Heart right ventricle (tissue), 16 donors: ENCODE results near the gene TXN2. TPM values are rescaled to one million over a fixed set of nuclear protein-coding genes. Genes with fewer than 3 reads are reported as not detected.
"Not testable (repeated sequence)": the region's sequence is repeated elsewhere in the genome, so short reads cannot be mapped to it uniquely, and the experiment has no call there.

Source experiments
- ATAC-seq, 8 donors: fragments of 200-7000 bp; cut with Tn5 transposase; one replicate each; pipeline ENCODE4 v1.9.1; 2020; ENCODE audit warnings: mild to moderate bottlenecking in 8 of 8, moderate library complexity in 8 of 8, moderate number of reproducible peaks in 1 of 8
- DNase-seq, 2 donors: peaks; one replicate each; pipeline ENCODE4 v3.0.0-alpha.2; 2020
- H3K27ac ChIP-seq, 10 donors: fragments of 200-600 bp; sonication (generic) in 2 of 10; one replicate each; pipeline versions ENCODE4 v1.5.0 to v1.8.0; 2020 to 2022; ENCODE audit warnings: mild to moderate bottlenecking in 3 of 10
- H3K27me3 ChIP-seq, 7 donors: fragments of 200-600 bp; one replicate each; pipeline ENCODE4 v1.8.0; 2021 to 2022; ENCODE audit warnings: mild to moderate bottlenecking in 2 of 7
- H3K36me3 ChIP-seq, 9 donors: fragments of 200-600 bp; sonication (generic) in 1 of 9; one replicate each; pipeline versions ENCODE4 v1.5.0 to v1.8.0; 2020 to 2022; ENCODE audit warnings: mild to moderate bottlenecking in 2 of 9
- H3K4me1 ChIP-seq, 9 donors: fragments of 200-600 bp; sonication (generic) in 1 of 9; one replicate each; pipeline versions ENCODE4 v1.5.0 to v1.8.0; 2020 to 2022; ENCODE audit warnings: mild to moderate bottlenecking in 4 of 9
- H3K4me3 ChIP-seq, 10 donors: fragments of 200-600 bp; sonication (generic) in 2 of 10; one replicate each; pipeline versions ENCODE4 v1.5.0 to v1.8.0; 2020 to 2022; ENCODE audit warnings: mild to moderate bottlenecking in 7 of 10, moderate library complexity in 2 of 10
- H3K9me3 ChIP-seq, 11 donors: fragments of 200-600 bp in 10 of 11; sonication (generic) in 2 of 11; one replicate each; pipeline versions ENCODE4 v1.5.0 to v1.8.0; 2013 to 2022; ENCODE audit warnings: mild to moderate bottlenecking in 2 of 11, control low read depth in 1 of 11, moderate library complexity in 1 of 11
- CTCF ChIP-seq, 9 donors: fragments of 200-600 bp; sonication (generic) in 2 of 9; IDR thresholded peaks; one replicate each; pipeline versions ENCODE4 v1.5.0 to v1.8.0; 2021 to 2022; ENCODE audit warnings: antibody characterized with exemption in 9 of 9, mild to moderate bottlenecking in 5 of 9, moderate library complexity in 1 of 9
- WGBS, 2 donors: extraction: QIAGEN DNeasy Blood & Tissue Kit; methylation state at CpG; one replicate each; pipeline ENCODE4 v1.1.7; 2013; ENCODE audit warnings: inconsistent platforms in 1 of 2; 5-methylcytosine and 5-hydroxymethylcytosine counted together
- intact Hi-C, 10 donors: fragments of 100-400 bp; cut with DNase I; formaldehyde crosslinking; loops; one replicate each; pipeline versions ENCODE4 v1.11.1 to v1.14.2; 2022
- polyA plus RNA-seq, 2 donors: library from polyadenylated mRNA; stranded (reverse); fragments of 200-250 nt; gene quantifications; one replicate each; pipeline ENCODE4 v1.2.3, GENCODE V29; 2013
- total RNA-seq, 10 donors: library from RNA; stranded (reverse); fragmentation: NEBNext Ultra II Directional in 3 of 10; extraction: Animal tissue kit (Norgen Biotek cat#: 25700) in 3 of 10; gene quantifications; one replicate each; pipeline versions ENCODE4 v1.2.1 to v1.2.4, GENCODE V29; 2021 to 2023
- donor health status: Arrhythmogenic right ventricular cardiomyopathy.
- donor health status: ischemic (EF 13 %, LVEDD 7.1; RV severe dilation, severe dysfunction).
- donor health status: healthy with polysubstance abuse.
- donor health status: DM: no; HTN: yes; CAD: no.
- donor health status: DM: no; HTN: no; CAD: no.
- donor health status: ischemic (EF 25% LVEDD 6.9; RV normal size, moderate dysfunction).
- donor health status: ischemic (EF 25% LVEDD 5.7; RV mildly dilated, moderate dysfunction).
- donor health status: healthy.
- donor health status: DM: yes; HTN: yes; CAD: no.
- donor health status: Ischemic cardiomyopathy.
- donor health status: ischemic (EF 35%, LVEDD 5.7; RV mildly dilated, moderate dysfunction).
- donor health status: nonischemic (EF 11% LVEDD 7.7; RV severe dilation, severe dysfunction).
- donor health status: DM: yes; HTN: yes; CAD: no.
- donor health status: PGD.
- donor health status: ischemic (EF 29% LVEDD 5.4; RV normal size, mild dysfunction).
- donor health status: nonischemic (EF 23%, LVEDD 6.1; RV moderate dilation, normal function).

The TXN2 gene
- total and polyA plus RNA-seq, 12 donors, result 103 to 155 (median 122) TPM

DNA sequence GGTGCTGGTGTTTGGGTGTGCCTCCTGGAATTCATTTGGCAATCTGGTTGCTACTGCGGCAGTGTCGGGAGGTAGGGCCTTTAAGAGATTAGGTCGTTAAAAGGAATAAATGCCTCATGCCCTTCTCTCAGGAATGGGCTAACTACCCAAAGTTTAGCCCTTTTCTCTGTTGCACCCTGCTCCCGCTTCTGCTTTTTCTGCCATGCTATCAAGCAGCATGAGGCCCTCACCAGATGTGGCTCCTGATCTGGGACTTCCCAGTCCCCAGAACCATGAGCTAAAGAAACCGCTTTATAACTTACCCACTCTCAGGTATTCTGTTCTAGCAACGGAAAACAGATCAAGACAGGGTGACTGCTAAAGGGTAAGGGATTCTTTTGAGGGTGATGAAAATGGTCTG, 41.2 kb upstream of the TXN2 start:
- Histone ChIP-seq H3K9me3 (no peaks in the 10 kb centered on the region), H3K36me3 (peaks cover 10 to 100% (median 82%) of the 10 kb centered on the region in 9 donors), H3K4me1 (peaks cover 0 to 27% (median 10%) of the 10 kb centered on the region in 9 donors), H3K27ac (no peak overlapping the region), H3K4me3 (no peak overlapping the region), H3K27me3 (no peaks in the 10 kb centered on the region)
- no peak for TF ChIP-seq CTCF (IDR thresholded peaks at IDR 0.05)
- intact Hi-C loops, result no loop called here
- DNase-seq, result no peak
- no peak for ATAC-seq
- WGBS, 2 donors, result 94% methylated on average over 6 of the region's 6 CpGs

- peak in 1 of 8 donors; percentile 46 for ATAC-seq
- 86 to 89% methylated on average over 3 of the region's 3 CpGs for WGBS, 2 donors
- H3K27me3 ChIP-seq, result no peaks in the 10 kb centered on the region
- H3K4me1 ChIP-seq, result peaks cover 0 to 16% (median 0%) of the 10 kb centered on the region in 9 donors
- peaks cover 20 to 100% (median 99%) of the 10 kb centered on the region in 9 donors for H3K36me3 ChIP-seq
- no peak overlapping the region for H3K4me3 ChIP-seq
- intact Hi-C loops, result no loop called here
- no peak for TF ChIP-seq CTCF (IDR thresholded peaks at IDR 0.05)
- no peak for DNase-seq
- no peaks in the 10 kb centered on the region for H3K9me3 ChIP-seq
- H3K27ac ChIP-seq, result peak overlapping the region in 1 of 10 donors; percentile 56
These were observed 39.0 kb upstream of the TXN2 start for GRCh38 chr22:36520423-36520822.

- peak overlapping the region in 1 of 10 donors; percentile 62 for H3K27ac ChIP-seq
- DNase-seq, H3K4me3 ChIP-seq, intact Hi-C loops, H3K9me3 ChIP-seq, H3K27me3 ChIP-seq: not testable (repeated sequence)
- H3K4me1 ChIP-seq, result peaks cover 0 to 16% (median 0%) of the 10 kb centered on the region in 9 donors
- peak in 1 of 8 donors; percentile 20 for ATAC-seq
- WGBS, 2 donors, result 85 to 88% methylated on average over 2 of the region's 2 CpGs
- peaks cover 20 to 100% (median 99%) of the 10 kb centered on the region in 9 donors for H3K36me3 ChIP-seq
These were observed 38.5 kb upstream of the TXN2 start for GRCh38 chr22:36519906-36520305.

GRCh38 chr22:36514766-36515165, 33.3 kb upstream of the TXN2 start:
- H3K4me1 ChIP-seq, result peaks cover 0 to 7% (median 0%) of the 10 kb centered on the region in 9 donors
- DNase-seq (no peak), ATAC-seq (no peak)
- no peak for TF ChIP-seq CTCF (IDR thresholded peaks at IDR 0.05)
- H3K27ac ChIP-seq, result no peak overlapping the region
- intact Hi-C loops, result no loop called here
- peaks cover 19 to 100% (median 89%) of the 10 kb centered on the region in 9 donors for H3K36me3 ChIP-seq
- 93 to 95% methylated on average over 1 of the region's 1 CpG for WGBS, 2 donors
- H3K27me3 ChIP-seq, result no peaks in the 10 kb centered on the region
- no peaks in the 10 kb centered on the region for H3K9me3 ChIP-seq
- H3K4me3 ChIP-seq, result no peak overlapping the region

DNA sequence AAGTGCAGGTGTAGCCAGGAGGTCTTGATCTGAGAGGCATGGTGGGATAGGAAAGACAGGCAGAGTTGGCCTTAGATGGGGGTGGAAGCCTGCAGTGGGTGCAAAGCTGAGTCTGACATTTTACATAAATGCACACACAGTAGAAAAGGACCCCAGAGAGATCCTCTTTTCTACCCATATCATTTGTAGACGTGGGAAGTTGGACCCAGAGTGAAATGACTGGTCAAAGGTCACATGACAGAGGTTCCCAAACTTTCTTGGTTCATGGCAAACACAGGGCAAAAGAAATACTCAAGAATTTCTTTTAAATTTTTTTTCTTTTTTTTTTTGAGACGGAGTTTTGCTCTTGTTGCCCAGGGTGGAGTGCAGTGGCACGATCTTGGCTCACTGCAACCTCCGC, 31.6 kb upstream of the TXN2 start:
- peaks cover 6 to 85% (median 71%) of the 10 kb centered on the region in 9 donors for H3K36me3 ChIP-seq
- ATAC-seq (no peak), DNase-seq (no peak)
- WGBS, 2 donors, result 80 to 85% methylated on average over 4 of the region's 4 CpGs
- no peak overlapping the region for H3K4me3 ChIP-seq
- H3K27ac ChIP-seq, result no peak overlapping the region
- H3K9me3 ChIP-seq, result no peaks in the 10 kb centered on the region
- no peak for TF ChIP-seq CTCF (IDR thresholded peaks at IDR 0.05)
- no peaks in the 10 kb centered on the region for H3K27me3 ChIP-seq
- intact Hi-C loops, result no loop called here
- peaks cover 0 to 16% (median 0%) of the 10 kb centered on the region in 9 donors for H3K4me1 ChIP-seq
